Esophagus muscularis mucosa (tissue), 3 donors: ENCODE data around the gene KCNJ16.

Experiments used
- CTCF ChIP-seq, 3 experiments: fragments of 200-600 bp in 2 of 3; fragments of 450-650 bp in 1 of 3; sonication (generic) in 2 of 3; IDR thresholded peaks; one replicate each; pipeline ENCODE4 v1.5.1; 2017 to 2019; ENCODE audit warnings: antibody characterized with exemption in 3 of 3, mild to moderate bottlenecking in 2 of 3, moderate library complexity in 1 of 3
- POLR2A ChIP-seq: fragments of 450-650 bp; IDR thresholded peaks from one replicate; pipeline ENCODE4 v1.6.1; 2017; ENCODE audit warnings: antibody characterized with exemption, moderate library complexity, mild to moderate bottlenecking, low read depth
- POLR2AphosphoS5 ChIP-seq, 2 donors: sonication (generic); formaldehyde crosslinking; IDR thresholded peaks; one replicate each; pipeline ENCODE4 v1.6.1; 2017; ENCODE audit warnings: antibody characterized with exemption in 2 of 2

GRCh38 chr17:70116919-70117318, 41.9 kb downstream of the KCNJ16 start:
- TF ChIP-seq POLR2A (no peak), CTCF (IDR thresholded peaks at IDR 0.05) (no peak), POLR2AphosphoS5 (IDR thresholded peaks at IDR 0.05) (no peak)
